Stimulated activated CD4-positive, alpha-beta T cell treated with anti-CD3 and anti-CD28 coated beads, Interleukin-1b, Interleukin-23, amount 100 ng/mL, for 48 hours (primary cell): ENCODE measurements around the gene PCYOX1L.
A peak's percentile ranks its signal among the peaks of the same experiment; 100 is the strongest.

Experiments used
- DNase-seq: peaks from one replicate; pipeline ENCODE4 v3.0.0-alpha.2; 2020

Gene PCYOX1L

GRCh38 chr5:149357370-149358293 lies at the start of gene PCYOX1L:
Gene PCYOX1L, plus strand, starts transcription at chr5:149358046. Its CDS starts 23 bp downstream, at chr5:149358069.
- DNase-seq: peak; percentile 98

- no peak for DNase-seq
These were observed 48.5 kb upstream of the PCYOX1L start for GRCh38 chr5:149309354-149309753.

DNA sequence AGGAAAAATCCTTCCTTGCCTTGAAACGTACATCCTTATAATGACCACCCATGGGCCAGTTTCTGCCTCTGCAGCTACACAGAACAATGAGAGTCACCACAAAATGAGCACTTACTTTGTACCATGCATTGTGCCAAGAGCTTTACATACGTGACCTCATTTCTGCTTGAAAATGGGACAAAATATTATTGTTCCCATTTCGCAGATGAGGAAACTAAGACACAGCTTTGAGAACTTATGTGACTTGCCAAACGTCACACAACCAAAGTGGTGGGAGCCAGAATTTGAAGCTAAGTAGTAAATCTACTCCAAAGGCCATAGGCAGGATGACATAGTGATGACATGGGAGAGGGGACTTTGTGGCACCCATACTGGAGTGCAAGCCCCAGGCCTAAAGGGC lies 47.4 kb upstream of the PCYOX1L start:
- no peak for DNase-seq

DNA sequence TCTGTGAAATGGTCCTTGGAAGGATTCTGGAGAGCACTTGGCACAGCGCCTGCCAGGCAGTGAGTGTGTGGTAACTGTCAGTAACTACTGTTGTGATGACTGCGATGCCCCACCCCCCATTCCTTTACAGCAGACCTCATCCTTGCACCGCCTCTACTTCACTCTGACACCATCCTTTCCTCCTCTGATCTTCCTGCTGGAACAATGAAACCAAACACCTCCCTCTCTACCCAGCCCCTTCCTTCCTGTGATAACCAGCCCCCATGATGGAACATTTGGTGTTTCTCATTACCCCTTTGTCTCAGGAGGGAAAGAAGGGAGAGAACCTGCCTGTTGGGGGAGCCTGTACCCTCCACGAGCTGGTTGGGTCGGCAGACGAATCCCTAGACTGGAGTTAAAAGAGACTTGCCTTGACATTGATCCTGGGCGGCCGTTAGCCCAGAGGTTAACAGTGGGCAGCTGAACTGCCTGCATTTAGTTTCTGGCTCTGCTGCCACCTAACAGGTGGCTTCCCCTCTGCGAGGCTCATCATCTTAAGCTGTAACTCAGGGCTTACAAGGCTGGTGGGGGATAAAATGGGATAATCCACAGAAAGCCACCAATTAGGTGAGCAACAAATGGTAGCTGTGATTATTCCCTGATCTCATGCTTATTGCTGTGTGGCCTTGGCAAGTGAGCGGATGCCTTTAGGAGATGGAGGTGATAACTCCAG lies 46.7 kb upstream of the PCYOX1L start:
- no peak for DNase-seq

DNA sequence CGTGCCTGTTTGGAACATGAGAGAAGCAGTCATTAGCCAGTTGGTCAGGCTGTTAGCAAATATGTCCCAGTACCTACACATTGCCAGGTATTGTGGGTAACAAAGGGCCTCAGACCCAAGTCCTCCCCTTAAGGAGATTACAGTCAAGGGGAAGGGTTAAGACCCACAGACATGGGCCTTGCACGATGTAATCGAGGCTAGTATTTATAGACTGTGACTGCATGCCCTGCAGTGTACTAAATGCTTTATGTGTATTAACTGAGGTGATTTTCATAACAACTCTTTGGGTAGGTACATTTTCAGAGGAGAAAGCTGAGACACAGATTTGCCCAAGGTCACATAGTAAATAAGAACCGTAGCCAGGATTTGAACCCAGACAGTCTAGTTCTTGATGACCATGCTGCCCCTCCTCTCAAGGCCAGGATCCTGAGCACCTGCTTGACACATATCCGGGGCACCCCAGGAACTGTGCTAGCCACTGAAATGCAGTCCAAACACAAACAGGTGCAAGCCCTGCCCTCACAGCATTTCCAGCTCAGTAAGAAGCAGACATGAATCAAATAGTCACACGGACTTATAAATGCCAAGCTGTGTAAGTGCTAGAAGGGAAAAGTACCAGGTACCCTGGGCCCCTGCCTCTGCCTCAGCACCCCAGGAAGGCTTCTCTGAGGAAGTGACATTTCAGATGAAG lies 44.5 kb upstream of the PCYOX1L start:
- no peak for DNase-seq

- DNase-seq: no peak
These were observed 43.2 kb upstream of the PCYOX1L start for GRCh38 chr5:149314571-149315111.

DNA sequence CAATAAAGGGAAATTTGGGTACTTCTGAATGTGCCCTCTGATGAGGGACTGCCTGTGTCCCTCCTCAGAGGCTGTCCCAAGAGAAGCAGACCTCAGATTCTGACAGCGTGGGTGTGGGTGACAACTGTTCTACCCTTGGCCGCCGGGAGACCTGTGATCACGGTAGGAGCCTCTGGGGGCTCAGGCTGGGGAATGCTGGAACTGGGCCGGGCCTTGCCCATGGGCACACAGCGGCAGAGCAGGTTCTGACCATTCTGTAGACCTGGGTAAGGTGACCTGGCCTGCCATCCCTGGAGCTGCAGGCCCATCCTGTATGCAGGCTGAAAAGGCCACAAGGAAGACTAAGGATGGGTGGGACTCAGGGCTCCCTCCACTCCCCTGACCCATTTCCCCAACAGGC lies 42.1 kb upstream of the PCYOX1L start:
- DNase-seq: no peak

DNA sequence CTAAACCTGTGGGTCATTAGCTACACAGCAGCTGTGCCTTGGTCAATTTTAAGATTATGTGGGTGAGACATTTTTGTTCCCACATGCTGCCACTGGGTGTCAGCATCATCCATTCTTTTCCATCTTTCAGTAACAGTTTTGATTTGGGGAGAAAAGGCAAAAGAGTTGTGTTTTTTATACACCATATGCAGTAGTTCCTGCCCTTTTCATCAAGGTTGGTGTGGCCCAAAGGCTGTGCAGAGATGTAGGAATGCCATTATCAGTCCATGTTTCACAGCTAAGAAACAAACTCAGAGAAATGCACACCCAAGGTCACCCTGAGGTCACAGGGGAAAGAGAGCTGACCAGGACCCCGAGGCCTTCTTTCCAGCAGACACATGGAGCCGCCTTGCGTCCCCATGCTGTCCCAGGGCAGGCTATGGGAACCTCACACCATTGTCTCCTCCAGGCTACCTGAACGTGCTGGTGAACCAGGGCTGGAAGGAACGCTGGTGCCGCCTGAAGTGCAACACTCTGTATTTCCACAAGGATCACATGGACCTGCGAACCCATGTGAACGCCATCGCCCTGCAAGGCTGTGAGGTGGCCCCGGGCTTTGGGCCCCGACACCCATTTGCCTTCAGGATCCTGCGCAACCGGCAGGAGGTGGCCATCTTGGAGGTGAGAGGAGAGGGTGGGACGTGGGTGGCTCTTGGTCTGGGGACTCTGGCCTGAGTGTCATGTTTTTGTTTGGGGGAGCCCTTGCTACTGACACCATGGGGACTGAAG lies 40.4 kb upstream of the PCYOX1L start:
- no peak for DNase-seq

- no peak for DNase-seq
These were observed 38.7 kb upstream of the PCYOX1L start for GRCh38 chr5:149319174-149319573.

GRCh38 chr5:149320791-149321330 lies 37.0 kb upstream of the PCYOX1L start:
- DNase-seq: no peak

DNA sequence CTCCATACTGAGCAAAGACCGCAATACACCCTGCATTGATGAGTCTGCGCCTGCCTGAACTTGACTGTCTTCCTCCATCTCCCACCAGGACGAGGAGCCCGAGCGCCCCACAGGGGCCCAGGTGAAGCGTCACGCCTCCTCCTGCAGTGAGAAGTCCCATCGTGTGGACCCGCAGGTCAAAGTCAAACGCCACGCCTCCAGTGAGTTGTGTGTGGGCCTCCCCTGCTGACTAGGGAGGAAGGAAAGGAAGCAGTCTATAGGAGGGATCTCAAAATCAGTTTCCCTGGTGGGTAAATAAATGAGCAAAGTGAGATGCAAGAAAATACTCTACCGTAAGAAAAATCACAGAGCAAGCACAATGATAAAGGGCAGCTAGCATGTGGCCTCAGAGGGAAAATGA lies 35.3 kb upstream of the PCYOX1L start:
- DNase-seq: no peak

- no peak for DNase-seq
These were observed 34.6 kb upstream of the PCYOX1L start for GRCh38 chr5:149323210-149323609.

GRCh38 chr5:149323621-149324205 lies 34.1 kb upstream of the PCYOX1L start:
- no peak for DNase-seq

DNA sequence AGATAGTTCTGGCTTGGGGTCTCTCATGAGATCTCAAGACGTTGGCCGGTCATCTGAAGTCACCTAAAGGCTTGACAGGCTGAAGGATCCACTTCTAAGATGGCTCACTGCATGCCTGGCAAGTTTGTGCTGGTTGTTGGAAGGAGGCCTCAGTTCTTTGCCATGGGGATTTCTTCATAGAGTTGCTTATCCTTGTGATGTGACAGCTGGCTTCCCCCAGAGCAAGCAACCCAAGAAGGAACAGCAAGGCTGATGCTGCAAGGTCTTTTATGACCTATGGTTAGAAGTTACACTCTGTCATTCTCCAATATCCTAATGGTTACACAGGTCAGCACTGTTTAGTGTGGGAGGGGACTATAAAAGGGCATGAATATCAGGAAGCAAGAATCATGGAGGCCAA lies 33.2 kb upstream of the PCYOX1L start:
- no peak for DNase-seq

DNA sequence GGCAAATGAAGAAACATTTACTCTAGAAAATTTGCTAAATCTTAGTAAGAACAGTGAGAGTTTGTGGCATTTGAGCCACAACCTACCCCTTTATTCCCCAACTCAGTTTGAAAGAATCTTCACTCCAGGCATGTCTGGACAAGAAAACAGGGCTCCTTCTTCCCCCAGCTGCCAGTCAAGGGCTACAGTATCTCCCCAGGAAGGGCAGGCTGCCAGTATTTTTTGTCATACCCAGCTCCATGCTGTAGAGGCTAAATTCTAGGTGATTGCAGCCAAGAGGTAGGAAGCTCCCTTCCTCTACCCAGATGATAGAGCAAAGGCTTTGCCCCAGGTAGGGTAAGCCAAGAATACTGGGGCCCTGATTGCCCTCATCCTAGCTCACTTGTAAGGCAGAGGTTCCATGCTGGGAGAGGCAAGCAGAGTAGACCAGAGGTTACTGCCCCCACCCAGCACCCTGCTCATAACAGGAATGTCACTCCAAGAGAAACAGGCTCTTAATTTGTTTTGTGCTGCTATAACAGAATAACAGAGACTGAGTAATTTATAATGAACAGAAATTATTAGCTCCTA lies 32.6 kb upstream of the PCYOX1L start:
- DNase-seq: no peak

GRCh38 chr5:149325894-149326293 lies 32.0 kb upstream of the PCYOX1L start:
- DNase-seq: no peak

GRCh38 chr5:149326611-149327010 lies 31.2 kb upstream of the PCYOX1L start:
- DNase-seq: no peak

GRCh38 chr5:149328177-149328576 lies 29.7 kb upstream of the PCYOX1L start:
- no peak for DNase-seq

DNA sequence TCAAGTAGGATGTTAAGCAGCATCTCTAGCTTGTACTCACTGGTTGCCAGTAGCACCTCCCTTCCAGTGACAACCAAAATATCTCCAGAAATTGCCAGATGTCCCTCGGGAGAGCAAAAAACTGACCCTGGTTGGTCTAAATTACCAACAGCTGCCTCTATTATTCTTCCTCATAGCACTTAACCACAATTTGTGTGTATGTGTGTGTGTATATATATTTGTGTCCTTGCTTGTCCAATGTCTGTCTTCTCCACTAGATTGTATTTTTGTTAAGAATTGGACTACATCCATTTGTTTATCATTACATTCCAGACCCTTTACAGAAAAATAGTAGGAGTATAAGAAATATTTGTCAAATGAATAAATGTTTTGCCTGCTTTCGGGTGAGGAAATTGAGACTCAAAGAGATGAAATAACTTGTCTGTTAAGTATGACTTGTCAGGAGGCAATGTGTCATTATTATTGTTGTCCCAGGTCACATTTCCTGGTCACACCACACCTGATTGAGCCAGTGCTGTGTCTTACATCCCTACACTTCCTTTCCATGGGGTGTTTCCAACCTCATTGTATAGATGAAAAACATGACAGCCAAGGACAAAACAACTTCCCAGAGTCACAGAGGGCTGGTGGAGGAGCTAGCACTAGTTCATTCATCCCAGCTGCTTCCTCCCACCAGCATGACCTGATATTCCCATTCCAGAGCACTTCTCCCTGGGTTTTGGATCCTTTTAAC lies 24.0 kb upstream of the PCYOX1L start:
- no peak for DNase-seq

DNA sequence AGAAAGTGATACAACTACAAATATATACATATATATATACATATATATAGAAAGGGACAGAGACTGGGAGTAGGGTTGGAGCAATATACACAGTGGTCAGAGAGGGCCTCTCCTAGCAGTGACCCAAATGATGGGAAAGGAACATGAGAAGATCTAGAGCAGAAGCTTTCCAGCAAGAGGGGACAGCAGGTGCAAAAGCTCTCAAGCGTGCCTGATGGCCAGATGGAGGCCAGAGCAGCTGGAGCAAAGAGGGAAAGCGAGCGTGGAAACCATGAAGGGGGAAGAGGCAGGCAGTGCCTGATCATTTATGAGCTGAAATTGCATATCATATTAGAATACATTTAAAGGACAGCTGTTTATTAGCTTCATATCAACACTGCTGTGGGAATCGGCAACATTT lies 20.1 kb upstream of the PCYOX1L start:
- no peak for DNase-seq

DNA sequence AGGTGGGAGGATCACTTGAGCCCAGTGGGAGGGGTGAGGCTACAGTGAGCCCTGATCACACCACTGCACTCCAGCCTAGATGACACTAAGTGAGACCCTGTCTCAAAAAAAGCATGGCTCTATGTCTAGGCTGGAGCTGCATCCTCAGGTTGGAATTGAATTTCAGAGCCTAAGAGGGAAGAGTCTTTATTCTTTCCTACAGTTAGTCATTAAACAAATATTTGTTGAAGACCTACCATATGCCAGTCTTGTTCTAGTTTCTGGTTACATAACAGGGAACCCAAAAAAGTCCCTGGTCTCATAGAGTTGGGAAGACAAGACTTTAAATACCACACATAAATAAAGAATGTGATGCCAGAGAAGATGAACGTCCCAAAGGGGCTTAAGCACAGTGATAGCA lies 19.5 kb upstream of the PCYOX1L start:
- DNase-seq: no peak
